ENCODE measurements around the gene KLKB1.

DNA sequence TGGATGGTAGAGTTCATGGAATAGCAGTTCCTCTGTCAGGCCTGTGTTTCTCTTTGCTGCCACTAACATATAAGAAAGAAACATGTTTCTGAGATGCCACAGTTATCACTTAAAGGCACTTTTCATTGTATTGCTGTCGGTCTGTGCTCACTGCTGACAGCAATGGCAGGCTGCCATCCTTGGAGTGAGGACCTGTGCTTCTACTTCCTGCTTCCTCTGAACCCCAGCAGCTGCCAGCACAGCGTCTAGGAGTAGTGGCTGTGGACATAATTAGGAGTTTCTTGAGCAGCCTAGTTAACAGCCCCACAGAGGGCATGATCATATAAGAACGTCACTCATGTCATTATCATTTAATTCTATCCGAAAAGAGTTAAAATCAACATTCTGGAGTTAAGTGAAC, 69.2 kb downstream of the KLKB1 start:
- TF ChIP-seq, protein P1, sequence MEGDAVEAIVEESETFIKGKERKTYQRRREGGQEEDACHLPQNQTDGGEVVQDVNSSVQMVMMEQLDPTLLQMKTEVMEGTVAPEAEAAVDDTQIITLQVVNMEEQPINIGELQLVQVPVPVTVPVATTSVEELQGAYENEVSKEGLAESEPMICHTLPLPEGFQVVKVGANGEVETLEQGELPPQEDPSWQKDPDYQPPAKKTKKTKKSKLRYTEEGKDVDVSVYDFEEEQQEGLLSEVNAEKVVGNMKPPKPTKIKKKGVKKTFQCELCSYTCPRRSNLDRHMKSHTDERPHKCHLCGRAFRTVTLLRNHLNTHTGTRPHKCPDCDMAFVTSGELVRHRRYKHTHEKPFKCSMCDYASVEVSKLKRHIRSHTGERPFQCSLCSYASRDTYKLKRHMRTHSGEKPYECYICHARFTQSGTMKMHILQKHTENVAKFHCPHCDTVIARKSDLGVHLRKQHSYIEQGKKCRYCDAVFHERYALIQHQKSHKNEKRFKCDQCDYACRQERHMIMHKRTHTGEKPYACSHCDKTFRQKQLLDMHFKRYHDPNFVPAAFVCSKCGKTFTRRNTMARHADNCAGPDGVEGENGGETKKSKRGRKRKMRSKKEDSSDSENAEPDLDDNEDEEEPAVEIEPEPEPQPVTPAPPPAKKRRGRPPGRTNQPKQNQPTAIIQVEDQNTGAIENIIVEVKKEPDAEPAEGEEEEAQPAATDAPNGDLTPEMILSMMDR (conservative IDR thresholded peaks at IDR 0.05): no peak
- TF ChIP-seq EZH2 (IDR thresholded peaks at IDR 0.05; ENCODE audit: low read depth): no peak

Data from PC-9 (cell line).